Globus pallidus (tissue), 1 donor: ENCODE data around the gene CNTN1.
A peak's percentile ranks its signal among the peaks of the same experiment; 100 is the strongest.

Experiments used
- DNase-seq: peaks from one replicate; pipeline ENCODE4 v3.0.0-alpha.2; 2015; ENCODE audit warnings: low spot score

The CNTN1 gene

DNA sequence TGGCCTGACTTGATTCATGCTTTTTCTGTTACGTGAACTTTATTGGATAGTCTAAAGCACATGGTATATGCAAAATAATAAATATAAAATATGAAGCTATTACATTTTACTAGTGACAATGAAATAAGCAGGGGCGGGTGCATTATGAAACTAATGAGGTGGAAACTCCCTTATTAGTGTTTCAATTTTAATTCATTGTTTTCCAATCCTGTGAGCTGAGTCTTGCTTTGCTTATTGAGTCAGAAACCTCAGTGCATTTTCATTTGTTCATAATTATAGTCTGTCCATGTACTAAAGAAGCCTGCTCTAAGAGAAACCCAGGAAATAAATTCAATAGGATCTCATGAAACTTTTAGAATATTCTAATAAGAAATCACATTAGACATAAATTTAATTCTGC, 78.5 kb downstream of the CNTN1 start:
- no peak for DNase-seq

DNA sequence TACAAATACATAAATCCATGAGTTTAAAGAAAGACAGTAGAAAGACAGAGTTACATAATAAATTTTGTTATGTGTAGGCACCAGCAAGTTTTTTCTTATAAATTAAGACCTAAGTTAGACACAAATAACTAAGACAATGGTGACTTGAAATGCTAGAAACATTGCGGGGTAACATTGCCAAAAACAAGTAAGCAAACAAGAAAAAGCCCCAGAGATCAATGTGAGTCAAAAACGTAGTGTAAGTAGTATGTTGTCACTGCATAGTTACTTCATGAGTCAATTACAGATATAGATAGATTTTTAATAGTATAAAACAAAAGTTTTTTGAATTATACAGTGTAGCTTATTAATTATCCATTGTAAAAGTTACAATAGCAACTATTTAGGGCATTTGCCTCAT, 83.4 kb downstream of the CNTN1 start:
- DNase-seq: no peak

- DNase-seq: no peak
These were observed 91.9 kb downstream of the CNTN1 start for GRCh38 chr12:40784102-40784501.

- no peak for DNase-seq
These were observed 96.0 kb downstream of the CNTN1 start for GRCh38 chr12:40788276-40788675.

- DNase-seq: no peak
These were observed 100.7 kb downstream of the CNTN1 start for GRCh38 chr12:40792792-40793386.

- no peak for DNase-seq
These were observed 101.2 kb downstream of the CNTN1 start for GRCh38 chr12:40793471-40793870.

DNA sequence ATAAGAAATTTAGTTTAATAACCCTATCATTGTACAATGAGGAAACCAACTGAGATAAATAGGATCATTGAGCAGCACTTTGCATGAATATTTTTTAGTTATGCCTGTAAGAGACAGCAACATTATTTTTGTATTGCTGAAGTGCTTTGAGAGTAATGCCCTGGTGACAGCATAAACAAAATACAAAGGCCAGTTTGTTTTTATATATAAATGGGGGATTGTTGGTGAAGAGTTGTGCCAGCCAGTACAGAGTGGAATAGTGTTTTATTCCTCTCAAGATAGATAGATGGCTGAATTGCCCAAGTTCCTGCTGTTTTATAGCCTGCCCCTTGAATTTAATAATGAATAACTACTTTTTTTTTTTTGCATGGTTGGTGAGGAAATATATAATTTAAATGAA, 101.8 kb downstream of the CNTN1 start:
- peak; percentile 72 for DNase-seq

DNA sequence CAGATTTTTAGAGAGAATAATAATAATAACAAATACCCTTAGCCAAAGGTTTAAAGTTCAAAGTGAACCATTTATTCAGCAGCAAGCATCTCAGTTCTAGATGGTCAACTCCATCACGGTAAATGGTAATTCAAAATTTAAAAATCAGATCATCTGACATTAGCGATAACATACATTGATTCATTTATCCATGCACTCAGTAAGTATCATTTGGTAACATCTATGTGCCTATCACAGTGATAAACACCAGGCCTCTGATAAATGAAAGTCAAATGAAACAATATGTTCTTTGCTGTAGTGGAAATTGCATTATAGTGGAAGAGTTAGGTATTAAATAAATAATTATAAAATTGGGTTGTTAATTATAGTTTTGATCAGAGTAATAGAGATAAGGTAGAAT, 108.8 kb downstream of the CNTN1 start:
- DNase-seq: no peak

DNA sequence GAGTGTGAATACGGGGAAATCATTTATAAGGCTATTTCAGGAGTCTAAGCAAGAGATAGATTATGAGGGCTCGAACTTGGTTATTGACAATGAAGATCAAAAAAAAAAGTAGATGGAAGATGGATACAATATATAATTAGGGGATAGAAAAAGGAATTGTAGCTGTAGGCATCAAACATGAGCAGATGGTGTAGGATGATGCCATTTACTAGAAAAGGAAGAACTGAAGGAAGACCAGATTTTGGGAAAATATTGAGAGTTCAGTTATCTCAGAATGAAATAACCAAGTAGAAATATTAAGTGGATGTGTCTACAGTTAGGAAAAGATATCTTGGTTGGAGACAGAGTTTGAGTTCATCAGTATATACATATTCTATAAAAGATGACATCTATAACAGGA, 109.6 kb downstream of the CNTN1 start:
- DNase-seq: no peak

DNA sequence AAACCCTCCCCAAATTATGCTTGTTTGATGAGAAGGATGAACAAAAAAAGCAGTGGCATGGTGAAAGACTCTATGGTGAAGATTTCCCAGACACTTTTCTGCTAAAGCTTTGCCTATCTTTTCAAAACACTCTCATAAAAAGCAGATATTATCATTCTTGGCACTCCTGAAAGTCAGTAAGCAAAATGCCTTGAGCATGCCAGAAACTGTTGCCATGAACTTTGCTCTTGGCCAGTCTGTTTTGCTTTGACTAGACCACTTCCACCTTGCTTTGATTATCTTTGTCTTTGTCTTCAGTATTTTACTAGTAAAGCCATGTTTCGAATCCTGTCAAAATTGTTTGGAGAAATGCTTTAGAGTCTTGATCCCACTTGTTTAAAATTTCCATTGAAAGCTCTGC, 110.4 kb downstream of the CNTN1 start:
- no peak for DNase-seq

- no peak for DNase-seq
These were observed 127.3 kb downstream of the CNTN1 start for GRCh38 chr12:40819436-40820108.

DNA sequence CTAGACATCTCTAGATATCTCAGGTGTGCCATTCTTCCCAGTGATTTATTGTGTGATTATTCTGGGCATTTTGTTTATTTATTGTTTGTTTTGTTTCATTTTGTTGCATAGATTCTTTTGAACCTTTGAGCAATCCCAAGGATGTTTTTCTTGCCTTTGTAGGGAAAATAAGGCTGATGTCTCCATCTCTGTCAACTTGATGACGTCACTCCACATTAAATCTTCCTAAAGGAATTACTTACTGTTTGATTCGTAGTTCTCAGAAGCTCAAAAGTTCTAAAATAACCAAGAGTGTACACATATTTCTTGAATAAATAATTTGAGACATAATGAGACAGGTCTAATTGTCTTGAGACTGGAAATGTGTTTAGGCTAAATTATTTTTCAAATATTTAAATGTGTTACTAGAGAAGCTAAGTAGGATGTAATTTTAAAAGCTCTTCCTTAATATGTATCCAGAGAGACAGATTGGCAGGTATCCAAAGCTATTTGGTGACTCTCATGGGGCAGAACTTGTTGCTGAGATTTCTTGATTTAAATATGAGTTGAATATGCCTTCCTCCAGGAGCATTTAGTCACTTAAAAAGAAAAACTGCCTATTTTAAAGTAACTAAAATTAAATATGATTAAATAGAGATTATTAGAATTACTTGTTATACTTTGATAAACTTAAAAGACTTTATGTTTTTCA, 128.7 kb downstream of the CNTN1 start:
- no peak for DNase-seq

- no peak for DNase-seq
These were observed 132.9 kb downstream of the CNTN1 start for GRCh38 chr12:40825156-40825555.

- DNase-seq: no peak
These were observed 135.7 kb downstream of the CNTN1 start for GRCh38 chr12:40827683-40828592.

DNA sequence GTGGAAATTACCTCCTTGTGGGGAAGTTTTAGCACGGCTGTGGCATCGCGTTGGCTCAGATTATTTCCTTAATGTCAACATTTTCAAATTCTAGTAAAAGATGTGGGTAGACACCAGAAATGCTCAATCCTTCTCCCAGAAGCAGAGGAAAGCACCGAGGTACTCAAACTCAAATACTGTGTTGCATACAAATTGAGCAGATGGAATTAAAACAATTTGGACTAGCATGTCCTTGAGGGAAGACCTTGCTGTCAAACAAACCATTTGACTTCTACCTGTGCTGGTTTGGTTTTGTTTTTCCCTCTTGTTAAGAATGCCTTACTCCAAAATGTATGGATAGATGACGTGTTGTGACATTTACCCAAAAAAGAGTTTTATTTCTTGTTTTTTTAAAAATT, 136.4 kb downstream of the CNTN1 start:
- DNase-seq: no peak

GRCh38 chr12:40829738-40830144, 137.5 kb downstream of the CNTN1 start:
- no peak for DNase-seq

GRCh38 chr12:40831916-40832315, 139.7 kb downstream of the CNTN1 start:
- no peak for DNase-seq

DNA sequence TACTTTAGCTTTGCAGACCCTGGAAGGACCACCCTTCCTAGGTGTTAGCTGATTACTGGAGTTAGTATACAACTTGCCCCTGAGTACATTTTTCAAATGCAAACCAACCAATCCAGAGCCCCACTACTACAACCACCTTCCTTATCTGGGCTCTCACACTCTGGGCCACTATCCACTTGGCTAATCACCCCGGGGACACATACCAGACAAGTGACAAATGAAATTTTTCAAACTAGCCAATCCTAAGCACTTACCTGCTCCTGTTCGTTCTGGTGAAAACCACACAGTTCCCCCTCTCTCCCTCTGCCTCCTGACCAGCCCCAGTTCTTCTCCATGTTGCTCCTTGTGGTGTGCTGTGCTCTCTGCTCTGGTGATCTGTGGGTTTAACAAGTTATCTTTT, 140.4 kb downstream of the CNTN1 start:
- no peak for DNase-seq

GRCh38 chr12:40833818-40834217, 141.6 kb downstream of the CNTN1 start:
- DNase-seq: no peak

GRCh38 chr12:40834321-40834720, 142.1 kb downstream of the CNTN1 start:
- no peak for DNase-seq

DNA sequence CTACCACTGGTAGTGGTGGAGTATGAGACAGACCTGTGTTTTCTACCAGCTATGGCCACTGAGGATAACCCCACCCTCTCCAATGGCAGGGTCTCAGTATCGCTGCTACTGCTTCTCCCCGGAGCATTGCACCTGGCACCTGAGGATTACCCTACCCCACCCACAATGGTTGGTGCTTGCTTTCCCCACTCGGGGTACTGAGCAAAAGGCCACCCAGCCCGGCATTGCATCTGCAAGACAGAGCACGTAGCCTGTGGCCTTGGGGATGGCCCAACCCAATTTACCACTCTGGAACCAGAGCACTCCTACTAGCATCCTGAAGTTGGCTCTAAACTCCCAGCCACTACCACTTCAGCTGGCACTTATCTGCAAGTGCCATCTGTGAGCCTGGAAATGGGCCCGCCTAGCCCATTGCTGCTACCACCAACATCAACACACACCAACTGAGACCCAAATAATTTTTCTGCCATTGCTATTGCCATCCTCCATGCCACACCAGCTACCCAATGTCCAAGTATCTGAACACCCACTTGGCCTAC, 145.7 kb downstream of the CNTN1 start:
- no peak for DNase-seq

DNA sequence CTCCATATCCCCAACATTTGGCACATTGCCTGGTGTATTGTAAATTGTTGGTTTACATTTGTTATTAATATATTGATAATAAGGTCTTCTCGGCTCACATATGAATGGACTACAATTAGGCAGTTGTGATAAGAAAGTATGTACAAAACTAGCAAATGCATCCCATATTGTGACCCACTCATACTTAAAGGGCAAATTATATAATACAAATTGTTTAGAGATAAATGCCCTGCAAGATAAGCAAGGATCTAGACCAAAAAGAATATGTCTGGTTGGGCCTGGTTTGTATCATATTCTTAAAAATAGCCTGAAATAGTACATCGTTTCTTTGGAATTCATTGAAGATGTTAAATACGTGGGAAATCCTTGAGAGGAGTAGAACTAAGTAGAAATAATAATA, 151.3 kb downstream of the CNTN1 start:
- no peak for DNase-seq
